ENCODE data around the gene HECA. TPM values are rescaled to one million over a fixed set of nuclear protein-coding genes. Genes with fewer than 3 reads are reported as not detected.

Gene HECA
- total and polyA plus RNA-seq, 10 of the 15 experiments (the other 5 are each of a cell fraction or from before 2014, with no cell fraction given) = 0.52 to 7.2 (median 2.7) TPM

DNA sequence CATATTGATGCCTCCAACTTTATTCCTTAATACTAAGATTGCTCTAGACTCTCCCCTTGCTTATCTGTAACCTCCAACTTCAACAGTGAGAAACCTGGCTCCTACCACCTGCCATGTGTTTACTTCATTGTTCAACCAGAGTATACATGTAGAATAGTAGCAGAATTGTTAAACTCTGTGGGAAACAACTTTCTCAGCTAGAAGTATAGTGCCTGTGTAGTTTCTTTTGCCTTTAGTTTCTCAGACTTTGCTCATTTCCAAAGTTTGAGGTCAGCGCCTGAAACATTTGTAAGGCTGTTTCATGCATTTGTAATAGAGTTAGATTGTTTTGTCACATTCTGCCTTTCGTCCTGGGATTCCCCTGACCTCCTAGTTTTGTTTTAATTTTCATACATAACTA lies 34.9 kb upstream of the HECA start (continued):
- TF ChIP-seq IKZF2 (IDR thresholded peaks at IDR 0.05) = no peak; a peak in 1 of 4 replicates
- TF ChIP-seq, protein P1, sequence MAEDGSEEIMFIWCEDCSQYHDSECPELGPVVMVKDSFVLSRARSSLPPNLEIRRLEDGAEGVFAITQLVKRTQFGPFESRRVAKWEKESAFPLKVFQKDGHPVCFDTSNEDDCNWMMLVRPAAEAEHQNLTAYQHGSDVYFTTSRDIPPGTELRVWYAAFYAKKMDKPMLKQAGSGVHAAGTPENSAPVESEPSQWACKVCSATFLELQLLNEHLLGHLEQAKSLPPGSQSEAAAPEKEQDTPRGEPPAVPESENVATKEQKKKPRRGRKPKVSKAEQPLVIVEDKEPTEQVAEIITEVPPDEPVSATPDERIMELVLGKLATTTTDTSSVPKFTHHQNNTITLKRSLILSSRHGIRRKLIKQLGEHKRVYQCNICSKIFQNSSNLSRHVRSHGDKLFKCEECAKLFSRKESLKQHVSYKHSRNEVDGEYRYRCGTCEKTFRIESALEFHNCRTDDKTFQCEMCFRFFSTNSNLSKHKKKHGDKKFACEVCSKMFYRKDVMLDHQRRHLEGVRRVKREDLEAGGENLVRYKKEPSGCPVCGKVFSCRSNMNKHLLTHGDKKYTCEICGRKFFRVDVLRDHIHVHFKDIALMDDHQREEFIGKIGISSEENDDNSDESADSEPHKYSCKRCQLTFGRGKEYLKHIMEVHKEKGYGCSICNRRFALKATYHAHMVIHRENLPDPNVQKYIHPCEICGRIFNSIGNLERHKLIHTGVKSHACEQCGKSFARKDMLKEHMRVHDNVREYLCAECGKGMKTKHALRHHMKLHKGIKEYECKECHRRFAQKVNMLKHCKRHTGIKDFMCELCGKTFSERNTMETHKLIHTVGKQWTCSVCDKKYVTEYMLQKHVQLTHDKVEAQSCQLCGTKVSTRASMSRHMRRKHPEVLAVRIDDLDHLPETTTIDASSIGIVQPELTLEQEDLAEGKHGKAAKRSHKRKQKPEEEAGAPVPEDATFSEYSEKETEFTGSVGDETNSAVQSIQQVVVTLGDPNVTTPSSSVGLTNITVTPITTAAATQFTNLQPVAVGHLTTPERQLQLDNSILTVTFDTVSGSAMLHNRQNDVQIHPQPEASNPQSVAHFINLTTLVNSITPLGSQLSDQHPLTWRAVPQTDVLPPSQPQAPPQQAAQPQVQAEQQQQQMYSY (CRISPR knock-in tag; IDR thresholded peaks at IDR 0.05) = no peak
- TF ChIP-seq MAX (IDR thresholded peaks at IDR 0.05; ENCODE audit: low read depth, low read length) = no peak
- no peak for TF ChIP-seq RBBP5 (conservative IDR thresholded peaks at IDR 0.05)
- no peak for TF ChIP-seq USF1 (IDR thresholded peaks at IDR 0.05; ENCODE audit: borderline replicate concordance, extremely low read length, insufficient read depth, low read depth, low read length)
- no peak for TF ChIP-seq LARP7 (IDR thresholded peaks at IDR 0.05)
- no peak for TF ChIP-seq POLR2AphosphoS5 (IDR thresholded peaks at IDR 0.05; ENCODE audit: low read length)
- no peak for TF ChIP-seq ZNF592 (IDR thresholded peaks at IDR 0.05)
- TF ChIP-seq CBX3 (IDR thresholded peaks at IDR 0.05; ENCODE audit: borderline replicate concordance, low read depth) = no peak
- peak in 1 of 2 experiments; percentile 34; a peak in 1 of 4 replicates for TF ChIP-seq ETV6 (conservative IDR thresholded peaks at IDR 0.05 in 1 of 2, IDR thresholded peaks at IDR 0.05 in 1 of 2; ENCODE audit: borderline replicate concordance in 1 of 2, low read depth in 1 of 2)
- no peak for TF ChIP-seq TAF1 (IDR thresholded peaks at IDR 0.05; ENCODE audit: borderline replicate concordance, low read depth, low read length)
- no peak for TF ChIP-seq JUND (IDR thresholded peaks at IDR 0.05; ENCODE audit: low read depth, low read length)
- TF ChIP-seq ZNF24 (IDR thresholded peaks at IDR 0.05) = no peak
- no peak for TF ChIP-seq RAD51 (IDR thresholded peaks at IDR 0.05)
- TF ChIP-seq NFYA (IDR thresholded peaks at IDR 0.05; ENCODE audit: borderline replicate concordance, low read depth, low read length) = no peak
- no peak for TF ChIP-seq ZZZ3 (IDR thresholded peaks at IDR 0.05; ENCODE audit: control insufficient read depth, insufficient read length, low read depth)
- TF ChIP-seq NR2C1 (IDR thresholded peaks at IDR 0.05) = no peak
- TF ChIP-seq CREB1 (IDR thresholded peaks at IDR 0.05; ENCODE audit: low read depth) = peak; percentile 82
- TF ChIP-seq NFXL1 (IDR thresholded peaks at IDR 0.05; ENCODE audit: borderline replicate concordance) = no peak
- peak; percentile 43; the same call in 1 of the 2 replicates for TF ChIP-seq ATF7 (IDR thresholded peaks at IDR 0.05; ENCODE audit: low read depth)
- no peak for TF ChIP-seq NR2C2 (IDR thresholded peaks at IDR 0.05; ENCODE audit: borderline replicate concordance, control insufficient read depth, insufficient read length, low read depth)
- TF ChIP-seq ZNF622 (IDR thresholded peaks at IDR 0.05) = no peak
